Measurements from ENCODE around the gene LAMB3.

DNA sequence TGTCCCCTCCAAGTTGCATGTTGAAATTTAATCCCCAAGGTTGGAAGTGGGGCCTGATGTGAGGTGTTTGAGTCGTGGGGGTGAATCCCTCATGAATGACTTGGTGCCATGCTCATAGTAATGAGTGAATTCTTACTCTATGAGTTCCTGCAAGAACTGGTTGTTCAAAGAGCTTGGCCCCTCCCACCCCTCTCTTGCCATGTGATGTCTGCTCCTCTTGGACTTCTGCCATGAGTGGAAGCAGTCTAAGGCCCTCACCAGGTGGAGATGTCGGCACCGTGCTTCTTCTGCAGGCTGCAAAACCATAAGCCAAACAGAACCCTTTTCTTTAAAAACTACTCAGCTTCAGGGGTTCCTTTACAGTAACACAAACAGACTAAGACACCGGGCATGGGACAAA lies 37.3 kb upstream of the LAMB3 start:
- TF ChIP-seq, protein P1, sequence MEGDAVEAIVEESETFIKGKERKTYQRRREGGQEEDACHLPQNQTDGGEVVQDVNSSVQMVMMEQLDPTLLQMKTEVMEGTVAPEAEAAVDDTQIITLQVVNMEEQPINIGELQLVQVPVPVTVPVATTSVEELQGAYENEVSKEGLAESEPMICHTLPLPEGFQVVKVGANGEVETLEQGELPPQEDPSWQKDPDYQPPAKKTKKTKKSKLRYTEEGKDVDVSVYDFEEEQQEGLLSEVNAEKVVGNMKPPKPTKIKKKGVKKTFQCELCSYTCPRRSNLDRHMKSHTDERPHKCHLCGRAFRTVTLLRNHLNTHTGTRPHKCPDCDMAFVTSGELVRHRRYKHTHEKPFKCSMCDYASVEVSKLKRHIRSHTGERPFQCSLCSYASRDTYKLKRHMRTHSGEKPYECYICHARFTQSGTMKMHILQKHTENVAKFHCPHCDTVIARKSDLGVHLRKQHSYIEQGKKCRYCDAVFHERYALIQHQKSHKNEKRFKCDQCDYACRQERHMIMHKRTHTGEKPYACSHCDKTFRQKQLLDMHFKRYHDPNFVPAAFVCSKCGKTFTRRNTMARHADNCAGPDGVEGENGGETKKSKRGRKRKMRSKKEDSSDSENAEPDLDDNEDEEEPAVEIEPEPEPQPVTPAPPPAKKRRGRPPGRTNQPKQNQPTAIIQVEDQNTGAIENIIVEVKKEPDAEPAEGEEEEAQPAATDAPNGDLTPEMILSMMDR (IDR thresholded peaks at IDR 0.05), result no peak
- TF ChIP-seq EZH2 (IDR thresholded peaks at IDR 0.05), result no peak
- no peak for TF ChIP-seq EZH2phosphoT487 (IDR thresholded peaks at IDR 0.05)
